Psoas muscle (tissue), 8 donors: ENCODE data around the gene NFATC1. TPM values are rescaled to one million over a fixed set of nuclear protein-coding genes. Genes with fewer than 3 reads are reported as not detected.

ENCODE experiments used
- ATAC-seq, 4 donors: fragments of 200-7000 bp; cut with Tn5 transposase; one replicate each; pipeline ENCODE4 v1.9.1; 2020; ENCODE audit warnings: moderate library complexity in 3 of 4, mild to moderate bottlenecking in 2 of 4
- DNase-seq, 2 donors: peaks; one replicate each; pipeline ENCODE4 v3.0.0-alpha.2; 2020
- H3K27ac ChIP-seq: fragments of 200-600 bp; one replicate; pipeline ENCODE4 v1.8.0; 2022
- H3K27me3 ChIP-seq, 3 donors: fragments of 200-600 bp in 1 of 3; one replicate each; pipeline versions ENCODE4 v1.6.1 to v1.8.0; 2013 to 2022; ENCODE audit warnings: low read length in 2 of 3, mild to moderate bottlenecking in 2 of 3, moderate library complexity in 1 of 3; ENCODE audit not compliant: insufficient read depth in 3 of 3
- H3K36me3 ChIP-seq, 2 donors: fragments of 200-600 bp in 1 of 2; one replicate each; pipeline versions ENCODE4 v1.6.1 to v1.8.0; 2013 to 2022; ENCODE audit warnings: low read depth in 1 of 2, mild to moderate bottlenecking in 1 of 2, moderate library complexity in 1 of 2; ENCODE audit not compliant: insufficient read depth in 1 of 2
- H3K4me1 ChIP-seq: fragments of 200-600 bp; one replicate; pipeline ENCODE4 v1.8.0; 2022
- H3K4me3 ChIP-seq: fragments of 200-600 bp; one replicate; pipeline ENCODE4 v1.8.0; 2022; ENCODE audit warnings: mild to moderate bottlenecking
- H3K9me3 ChIP-seq: fragments of 200-600 bp; one replicate; pipeline ENCODE4 v1.8.0; 2022
- WGBS, 3 donors: extraction: QIAGEN DNeasy Blood & Tissue Kit; methylation state at CpG; one replicate each; pipeline versions ENCODE4 v1.1.6 to v1.1.7; 2013; 5-methylcytosine and 5-hydroxymethylcytosine counted together
- intact Hi-C, 2 donors: fragments of 100-400 bp; cut with DNase I; formaldehyde crosslinking; loops; one replicate each; pipeline versions ENCODE4 v1.11.0 to v1.14.2; 2022
- polyA plus RNA-seq, 3 donors: library from polyadenylated mRNA; stranded (reverse); fragments of 200-250 nt; gene quantifications; one replicate each; pipeline ENCODE4 v1.2.3, GENCODE V29; 2013
- total RNA-seq, 4 donors: library from RNA; stranded (reverse); fragmentation: NEBNext Ultra II Directional in 2 of 4; extraction: Animal tissue kit (Norgen Biotek cat#: 25700) in 2 of 4; gene quantifications; one replicate each; pipeline versions ENCODE4 v1.2.1 to v1.2.4, GENCODE V29; 2021 to 2023
- TF ChIP-seq, protein P1 (sequence below): fragments of 200-600 bp; IDR thresholded peaks from one replicate; pipeline ENCODE4 v1.8.0; 2022; ENCODE audit warnings: antibody characterized with exemption
- donor health status: healthy with polysubstance abuse.
- donor health status: DM: no; HTN: no; CAD: no; lungs with moderate emphysema.
- donor health status: Bipolar disorder and iron deficiency.
- donor health status: healthy.
- donor health status: DM: yes; HTN: yes; CAD: no.
- donor health status: DM: no; HTN: no; CAD: no.
- donor health status: DM: no; HTN: no; CAD: no.
- donor health status: DM: yes; HTN: yes; CAD: no.

NFATC1 gene
- total and polyA plus RNA-seq, 7 donors = 3.0 to 28.7 (median 21.0) TPM

DNA sequence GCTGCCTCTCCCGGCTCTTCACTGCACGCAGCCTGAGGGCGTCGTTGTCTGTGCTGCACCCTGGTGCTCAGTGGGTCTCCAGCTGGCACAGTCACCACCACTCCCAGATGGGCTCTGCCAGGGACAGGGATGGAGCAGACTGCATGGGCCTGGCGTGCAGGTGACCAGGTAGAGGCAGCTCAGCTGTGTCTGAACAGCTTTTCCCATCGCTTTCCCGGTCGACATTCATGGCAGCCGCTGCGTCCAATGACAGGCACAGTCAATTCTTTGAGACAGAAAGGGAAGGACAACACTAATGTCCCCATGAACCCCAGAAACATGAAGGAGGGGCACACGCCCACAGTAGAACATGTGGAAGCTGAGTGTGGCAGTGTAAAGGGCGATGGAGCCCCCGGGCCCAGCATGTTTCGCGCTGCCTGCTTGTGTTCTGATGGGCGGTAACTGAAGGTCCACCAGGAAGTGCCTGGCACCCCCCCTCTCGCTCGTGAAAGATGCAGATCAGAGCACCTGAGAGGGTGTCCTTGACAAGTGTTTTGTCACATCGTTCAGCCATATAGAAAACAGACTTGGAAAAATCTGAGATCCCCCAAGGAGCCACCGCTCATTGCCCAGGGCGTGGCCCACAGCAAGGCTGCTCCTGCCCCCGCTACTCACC is 122.4 kb downstream of the NFATC1 start:
- TF ChIP-seq, protein P1, sequence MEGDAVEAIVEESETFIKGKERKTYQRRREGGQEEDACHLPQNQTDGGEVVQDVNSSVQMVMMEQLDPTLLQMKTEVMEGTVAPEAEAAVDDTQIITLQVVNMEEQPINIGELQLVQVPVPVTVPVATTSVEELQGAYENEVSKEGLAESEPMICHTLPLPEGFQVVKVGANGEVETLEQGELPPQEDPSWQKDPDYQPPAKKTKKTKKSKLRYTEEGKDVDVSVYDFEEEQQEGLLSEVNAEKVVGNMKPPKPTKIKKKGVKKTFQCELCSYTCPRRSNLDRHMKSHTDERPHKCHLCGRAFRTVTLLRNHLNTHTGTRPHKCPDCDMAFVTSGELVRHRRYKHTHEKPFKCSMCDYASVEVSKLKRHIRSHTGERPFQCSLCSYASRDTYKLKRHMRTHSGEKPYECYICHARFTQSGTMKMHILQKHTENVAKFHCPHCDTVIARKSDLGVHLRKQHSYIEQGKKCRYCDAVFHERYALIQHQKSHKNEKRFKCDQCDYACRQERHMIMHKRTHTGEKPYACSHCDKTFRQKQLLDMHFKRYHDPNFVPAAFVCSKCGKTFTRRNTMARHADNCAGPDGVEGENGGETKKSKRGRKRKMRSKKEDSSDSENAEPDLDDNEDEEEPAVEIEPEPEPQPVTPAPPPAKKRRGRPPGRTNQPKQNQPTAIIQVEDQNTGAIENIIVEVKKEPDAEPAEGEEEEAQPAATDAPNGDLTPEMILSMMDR = no peak
- no peak overlapping the region for H3K27ac ChIP-seq

DNA sequence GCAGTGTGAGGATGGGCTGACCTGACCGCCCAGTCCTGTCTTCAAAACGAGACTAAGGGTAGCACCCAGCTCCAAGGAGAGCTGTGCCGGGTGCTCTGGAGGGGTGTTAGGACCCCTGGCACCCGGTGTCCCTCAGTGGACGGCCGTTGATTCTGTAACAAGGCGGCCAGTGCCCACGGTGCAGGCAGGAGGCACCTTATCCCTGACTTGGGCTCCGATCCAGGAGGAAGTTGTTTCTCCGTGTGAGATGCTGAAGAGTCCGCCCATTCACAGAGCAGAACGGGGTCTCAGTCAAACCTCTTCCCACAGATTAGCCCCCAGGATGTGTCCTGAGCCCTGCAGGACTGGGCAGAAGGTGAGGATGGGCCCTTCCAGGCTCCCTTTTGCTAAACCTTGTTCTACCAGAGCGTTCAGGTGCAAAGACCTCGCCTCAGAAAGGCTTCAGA is 123.0 kb downstream of the NFATC1 start:
- intact Hi-C loops = no loop called here
- DNase-seq = no peak
- 88 to 92% (median 90%) methylated on average over 14 of the region's 14 CpGs for WGBS, 3 donors
- Histone ChIP-seq H3K27me3 (no peaks in the 10 kb centered on the region), H3K4me1 (peaks cover 7% of the 10 kb centered on the region), H3K27ac (no peak overlapping the region), H3K36me3 (no peaks in the 10 kb centered on the region), H3K9me3 (no peaks in the 10 kb centered on the region), H3K4me3 (no peak overlapping the region)
- TF ChIP-seq, protein P1 = no peak
- ATAC-seq = no peak

More for the DNA sequence above, 122.4 kb downstream of the NFATC1 start:
- 96 to 98% (median 97%) methylated on average over 22 of the region's 22 CpGs for WGBS, 3 donors
- Histone ChIP-seq H3K9me3 (no peaks in the 10 kb centered on the region), H3K4me3 (no peak overlapping the region), H3K4me1 (peaks cover 7% of the 10 kb centered on the region), H3K36me3 (no peaks in the 10 kb centered on the region), H3K27me3 (no peaks in the 10 kb centered on the region)
- intact Hi-C loops = no loop called here
- no peak for DNase-seq
- no peak for ATAC-seq

GRCh38 chr18:79519751-79520477 is 124.2 kb downstream of the NFATC1 start:
- Histone ChIP-seq H3K9me3 (no peaks in the 10 kb centered on the region), H3K27ac (no peak overlapping the region), H3K4me1 (peaks cover 7% of the 10 kb centered on the region), H3K36me3 (no peaks in the 10 kb centered on the region), H3K27me3 (no peaks in the 10 kb centered on the region), H3K4me3 (no peak overlapping the region)
- TF ChIP-seq, protein P1 = no peak
- DNase-seq = no peak
- intact Hi-C loops = no loop called here
- ATAC-seq = no peak
- 58 to 65% (median 61%) methylated on average over 37 of the region's 37 CpGs for WGBS, 3 donors

- TF ChIP-seq, protein P1 = no peak
- WGBS, 3 donors = 81 to 91% (median 85%) methylated on average over 9 of the region's 9 CpGs
- no peak overlapping the region for H3K4me3 ChIP-seq
- no peaks in the 10 kb centered on the region for H3K9me3 ChIP-seq
- H3K27me3 ChIP-seq = no peaks in the 10 kb centered on the region
- intact Hi-C loops = no loop called here
- H3K27ac ChIP-seq = no peak overlapping the region
- no peaks in the 10 kb centered on the region for H3K36me3 ChIP-seq
- DNase-seq (no peak), ATAC-seq (no peak)
- H3K4me1 ChIP-seq = peaks cover 7% of the 10 kb centered on the region
Measured at GRCh38 chr18:79520478-79521390, 125.0 kb downstream of the NFATC1 start.
